HL-60 (cell line): ENCODE results near the gene CXCL8.

Experiments
- TF ChIP-seq, protein P1 (sequence below): IDR thresholded peaks from 2 replicates; pipeline ENCODE4 v1.6.1; 2012; ENCODE audit warnings: low read depth; ENCODE audit not compliant: insufficient replicate concordance
- TF ChIP-seq, protein P2 (sequence below): IDR thresholded peaks from one replicate; pipeline ENCODE4 v1.5.1; 2011; ENCODE audit warnings: low read length, control low read depth, inconsistent platforms; ENCODE audit not compliant: insufficient read depth

DNA sequence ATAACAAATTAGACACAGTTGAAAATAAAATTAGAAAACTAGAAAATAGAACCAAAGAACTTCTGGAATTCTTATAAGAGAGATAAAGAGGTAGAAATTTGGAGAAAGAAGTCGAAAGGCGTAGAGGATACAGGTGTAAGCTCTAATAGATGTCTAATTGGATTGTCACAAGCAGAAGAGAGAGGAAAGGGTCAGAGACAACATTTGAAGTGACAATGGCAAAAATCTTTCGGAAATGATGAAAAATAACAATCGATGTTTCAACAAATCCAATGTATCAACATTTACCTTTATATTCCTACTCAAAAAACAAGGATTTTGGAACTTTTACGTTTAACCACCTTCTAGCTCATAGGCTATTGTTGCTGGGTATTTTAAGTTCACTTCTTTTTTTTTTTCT, 3.8 kb downstream of the CXCL8 start:
- TF ChIP-seq, protein P1, sequence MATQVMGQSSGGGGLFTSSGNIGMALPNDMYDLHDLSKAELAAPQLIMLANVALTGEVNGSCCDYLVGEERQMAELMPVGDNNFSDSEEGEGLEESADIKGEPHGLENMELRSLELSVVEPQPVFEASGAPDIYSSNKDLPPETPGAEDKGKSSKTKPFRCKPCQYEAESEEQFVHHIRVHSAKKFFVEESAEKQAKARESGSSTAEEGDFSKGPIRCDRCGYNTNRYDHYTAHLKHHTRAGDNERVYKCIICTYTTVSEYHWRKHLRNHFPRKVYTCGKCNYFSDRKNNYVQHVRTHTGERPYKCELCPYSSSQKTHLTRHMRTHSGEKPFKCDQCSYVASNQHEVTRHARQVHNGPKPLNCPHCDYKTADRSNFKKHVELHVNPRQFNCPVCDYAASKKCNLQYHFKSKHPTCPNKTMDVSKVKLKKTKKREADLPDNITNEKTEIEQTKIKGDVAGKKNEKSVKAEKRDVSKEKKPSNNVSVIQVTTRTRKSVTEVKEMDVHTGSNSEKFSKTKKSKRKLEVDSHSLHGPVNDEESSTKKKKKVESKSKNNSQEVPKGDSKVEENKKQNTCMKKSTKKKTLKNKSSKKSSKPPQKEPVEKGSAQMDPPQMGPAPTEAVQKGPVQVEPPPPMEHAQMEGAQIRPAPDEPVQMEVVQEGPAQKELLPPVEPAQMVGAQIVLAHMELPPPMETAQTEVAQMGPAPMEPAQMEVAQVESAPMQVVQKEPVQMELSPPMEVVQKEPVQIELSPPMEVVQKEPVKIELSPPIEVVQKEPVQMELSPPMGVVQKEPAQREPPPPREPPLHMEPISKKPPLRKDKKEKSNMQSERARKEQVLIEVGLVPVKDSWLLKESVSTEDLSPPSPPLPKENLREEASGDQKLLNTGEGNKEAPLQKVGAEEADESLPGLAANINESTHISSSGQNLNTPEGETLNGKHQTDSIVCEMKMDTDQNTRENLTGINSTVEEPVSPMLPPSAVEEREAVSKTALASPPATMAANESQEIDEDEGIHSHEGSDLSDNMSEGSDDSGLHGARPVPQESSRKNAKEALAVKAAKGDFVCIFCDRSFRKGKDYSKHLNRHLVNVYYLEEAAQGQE: no peak
- TF ChIP-seq, protein P2, sequence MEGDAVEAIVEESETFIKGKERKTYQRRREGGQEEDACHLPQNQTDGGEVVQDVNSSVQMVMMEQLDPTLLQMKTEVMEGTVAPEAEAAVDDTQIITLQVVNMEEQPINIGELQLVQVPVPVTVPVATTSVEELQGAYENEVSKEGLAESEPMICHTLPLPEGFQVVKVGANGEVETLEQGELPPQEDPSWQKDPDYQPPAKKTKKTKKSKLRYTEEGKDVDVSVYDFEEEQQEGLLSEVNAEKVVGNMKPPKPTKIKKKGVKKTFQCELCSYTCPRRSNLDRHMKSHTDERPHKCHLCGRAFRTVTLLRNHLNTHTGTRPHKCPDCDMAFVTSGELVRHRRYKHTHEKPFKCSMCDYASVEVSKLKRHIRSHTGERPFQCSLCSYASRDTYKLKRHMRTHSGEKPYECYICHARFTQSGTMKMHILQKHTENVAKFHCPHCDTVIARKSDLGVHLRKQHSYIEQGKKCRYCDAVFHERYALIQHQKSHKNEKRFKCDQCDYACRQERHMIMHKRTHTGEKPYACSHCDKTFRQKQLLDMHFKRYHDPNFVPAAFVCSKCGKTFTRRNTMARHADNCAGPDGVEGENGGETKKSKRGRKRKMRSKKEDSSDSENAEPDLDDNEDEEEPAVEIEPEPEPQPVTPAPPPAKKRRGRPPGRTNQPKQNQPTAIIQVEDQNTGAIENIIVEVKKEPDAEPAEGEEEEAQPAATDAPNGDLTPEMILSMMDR: no peak
